ENCODE measurements around the gene CD28.

DNA sequence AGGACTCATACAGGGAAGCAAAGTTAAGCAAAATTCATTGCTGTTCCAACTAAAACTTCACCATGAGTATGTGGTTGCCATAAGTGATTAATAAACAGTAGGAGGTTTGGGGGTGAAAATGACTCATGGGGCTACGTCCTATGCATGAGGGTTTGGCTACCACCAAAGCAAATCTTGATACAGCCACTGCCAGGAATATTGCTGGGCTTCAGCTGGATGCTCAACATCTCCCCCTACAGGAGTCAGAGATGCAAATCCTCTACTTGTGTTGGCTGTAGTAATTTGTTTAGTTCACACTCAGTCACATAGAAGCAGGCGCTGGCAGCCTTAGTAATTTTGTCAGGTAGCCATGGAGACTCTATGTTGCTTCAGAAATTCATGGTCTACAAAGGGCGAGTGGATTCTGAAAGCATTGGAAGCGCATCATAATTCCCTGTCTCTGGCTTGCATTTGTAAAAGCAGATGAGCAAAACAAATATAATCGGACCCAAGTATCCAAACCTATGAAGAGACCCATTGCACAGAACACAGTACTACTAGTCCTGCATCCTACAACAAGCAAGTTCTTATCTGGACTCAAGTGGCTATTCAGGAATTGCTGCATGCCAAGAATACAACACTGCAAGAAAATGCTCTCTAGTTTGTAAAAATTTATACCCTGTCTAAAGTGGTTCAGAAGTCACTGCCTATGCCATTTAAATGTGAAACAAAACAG lies 76.0 kb downstream of the CD28 start:
- no peak for TF ChIP-seq POLR2A (IDR thresholded peaks at IDR 0.05)
- peak; percentile 43 to 75 (median 69) for TF ChIP-seq CTCF (IDR thresholded peaks at IDR 0.05)
